Kidney tubule cell (primary cell): Measurements from ENCODE around the gene REEP3.

ENCODE experiments used
- DNase-seq: peaks from one replicate; pipeline ENCODE4 v3.0.0-alpha.2; 2018; ENCODE audit warnings: low spot score

The REEP3 gene

DNA sequence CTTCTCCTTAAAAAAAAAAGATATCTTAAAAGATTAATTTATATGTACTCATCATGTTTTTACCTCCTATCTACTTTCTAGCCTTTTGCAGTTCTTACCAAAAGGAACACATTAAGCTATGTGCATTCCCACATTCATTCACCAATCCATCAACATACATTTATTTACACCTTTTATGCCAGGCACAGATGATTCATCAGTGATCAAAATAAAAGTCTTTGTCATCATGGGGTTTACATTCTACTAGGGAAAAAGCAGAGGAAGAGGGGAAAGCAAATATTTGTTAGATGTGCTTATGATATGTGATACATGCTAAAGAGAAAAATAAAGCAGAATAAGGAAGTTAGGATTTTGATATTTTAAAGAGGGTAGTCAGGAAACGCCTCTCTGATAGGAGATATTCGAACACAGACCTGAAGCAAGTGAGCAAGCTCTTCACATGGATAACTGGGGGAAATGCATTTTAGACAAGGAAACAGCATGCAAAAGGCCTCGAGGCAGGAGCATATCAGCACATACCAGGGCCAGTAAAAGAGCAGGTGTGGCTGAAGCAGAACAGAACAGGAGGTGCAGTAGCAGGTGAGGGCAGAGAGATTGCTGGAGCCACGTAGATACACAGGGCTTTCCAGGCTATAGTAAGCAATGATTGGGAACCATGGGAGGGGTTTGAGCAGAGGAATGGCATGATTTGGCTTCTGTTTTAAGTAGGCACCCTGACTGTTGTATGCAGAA is 67.4 kb downstream of the REEP3 start:
- DNase-seq = peak; percentile 22

DNA sequence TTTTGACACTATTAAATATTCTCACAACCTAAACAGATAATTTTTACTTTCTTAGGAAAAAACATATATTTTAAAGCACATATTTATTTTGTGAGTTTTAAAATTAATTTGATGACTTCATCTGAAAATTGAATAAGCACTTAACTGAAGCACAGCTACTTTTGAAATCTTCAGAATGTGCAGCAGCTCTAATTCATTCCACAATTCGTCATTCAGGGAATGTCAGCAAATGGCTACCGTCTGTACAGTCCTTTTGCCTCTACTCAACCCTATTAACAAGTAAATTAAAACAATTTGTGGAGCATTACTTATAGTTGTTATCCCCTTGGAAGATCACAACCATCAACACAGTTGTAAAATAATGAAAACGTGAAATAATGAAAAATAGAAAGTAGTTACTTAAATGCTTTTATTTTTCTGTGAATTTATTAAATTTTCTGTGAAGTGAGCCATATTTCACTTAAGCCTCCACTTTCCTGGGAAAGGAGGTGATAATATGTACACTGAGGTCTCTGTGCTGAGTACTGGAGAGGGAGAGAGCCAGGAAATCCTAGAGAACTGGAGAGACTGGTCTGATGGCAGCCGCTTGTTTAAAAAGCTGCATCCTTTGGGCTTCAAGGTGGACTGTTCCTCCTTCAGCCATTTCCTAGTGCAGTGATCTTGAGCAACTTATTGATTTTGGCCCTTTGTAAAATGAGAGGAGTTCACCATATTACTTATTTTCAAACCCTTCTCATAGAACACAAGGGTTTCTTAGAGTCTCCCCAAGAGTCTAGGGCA is 70.6 kb downstream of the REEP3 start:
- DNase-seq = no peak

DNA sequence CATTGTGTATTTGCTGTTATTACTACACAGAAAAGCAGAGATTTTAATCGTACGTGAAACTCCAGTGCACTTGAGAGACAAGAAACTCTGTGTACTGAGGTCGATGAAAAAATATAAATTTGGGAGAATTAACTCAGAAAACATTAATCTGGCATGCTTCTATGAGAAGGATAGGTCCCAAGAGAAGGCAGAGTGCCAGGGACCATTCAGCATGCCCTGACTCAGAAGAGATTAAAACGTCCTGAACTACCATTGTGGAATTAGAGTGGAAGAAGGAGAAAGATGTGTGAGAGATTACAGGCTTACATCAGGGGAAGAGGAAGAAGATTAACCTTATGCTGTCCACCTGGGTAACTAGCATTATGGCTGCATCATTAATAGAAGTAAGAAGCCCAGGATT is 72.4 kb downstream of the REEP3 start:
- no peak for DNase-seq

DNA sequence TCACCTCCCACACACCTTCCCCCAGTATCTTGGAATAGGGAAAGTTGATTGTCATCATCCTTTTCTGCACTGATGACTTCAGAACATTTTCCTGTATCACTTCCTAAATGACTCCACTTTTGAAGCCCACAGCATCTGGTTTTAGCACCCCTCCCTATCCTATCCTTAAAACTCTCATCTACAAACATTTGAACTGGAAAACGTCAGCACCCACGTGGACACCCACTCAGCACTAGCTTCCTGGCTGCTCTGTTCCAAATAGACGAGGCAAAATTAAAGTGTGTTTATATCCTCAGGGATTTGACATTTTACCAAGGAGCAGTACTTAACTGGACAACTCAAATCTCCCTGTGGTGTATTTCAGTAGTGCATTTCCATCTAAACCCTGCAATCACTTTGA is 73.9 kb downstream of the REEP3 start:
- no peak for DNase-seq

DNA sequence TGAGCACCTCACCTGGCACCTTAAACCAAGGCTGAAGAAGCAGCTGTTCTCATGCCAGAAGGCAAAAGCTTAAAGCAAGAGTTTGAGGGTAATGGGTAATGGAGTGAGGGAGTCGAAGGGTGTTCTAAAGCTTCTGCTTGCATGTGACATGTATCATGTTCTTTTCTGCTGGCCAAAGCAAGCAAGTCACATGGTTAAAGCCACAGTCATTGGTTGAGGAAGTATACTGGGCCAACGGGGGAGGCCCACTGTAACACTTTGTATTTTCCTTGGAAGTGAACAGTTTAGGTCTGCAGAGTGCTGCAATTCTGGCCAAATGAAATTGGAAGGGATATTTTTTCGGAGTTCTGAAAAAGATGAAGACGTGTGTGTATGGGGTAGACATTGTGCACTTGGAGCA is 75.7 kb downstream of the REEP3 start:
- no peak for DNase-seq

DNA sequence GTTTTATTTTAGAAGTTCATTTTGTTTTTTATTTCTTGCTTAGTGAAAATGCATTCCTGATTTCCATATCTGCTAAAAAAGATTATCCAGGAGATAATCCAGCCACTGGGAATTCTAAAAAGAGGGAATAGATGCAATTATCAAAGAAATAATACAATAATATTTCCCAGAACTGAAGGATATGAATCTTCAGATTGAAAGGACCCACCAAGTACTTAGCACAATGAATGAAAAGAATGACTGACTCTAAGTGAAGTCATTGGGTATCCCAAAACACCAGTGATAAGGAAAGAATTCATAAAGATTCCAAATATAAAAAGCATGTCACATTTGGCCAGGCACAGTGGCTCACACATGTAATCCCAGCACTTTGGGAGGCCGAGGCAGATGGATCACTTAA is 79.3 kb downstream of the REEP3 start:
- DNase-seq = no peak

DNA sequence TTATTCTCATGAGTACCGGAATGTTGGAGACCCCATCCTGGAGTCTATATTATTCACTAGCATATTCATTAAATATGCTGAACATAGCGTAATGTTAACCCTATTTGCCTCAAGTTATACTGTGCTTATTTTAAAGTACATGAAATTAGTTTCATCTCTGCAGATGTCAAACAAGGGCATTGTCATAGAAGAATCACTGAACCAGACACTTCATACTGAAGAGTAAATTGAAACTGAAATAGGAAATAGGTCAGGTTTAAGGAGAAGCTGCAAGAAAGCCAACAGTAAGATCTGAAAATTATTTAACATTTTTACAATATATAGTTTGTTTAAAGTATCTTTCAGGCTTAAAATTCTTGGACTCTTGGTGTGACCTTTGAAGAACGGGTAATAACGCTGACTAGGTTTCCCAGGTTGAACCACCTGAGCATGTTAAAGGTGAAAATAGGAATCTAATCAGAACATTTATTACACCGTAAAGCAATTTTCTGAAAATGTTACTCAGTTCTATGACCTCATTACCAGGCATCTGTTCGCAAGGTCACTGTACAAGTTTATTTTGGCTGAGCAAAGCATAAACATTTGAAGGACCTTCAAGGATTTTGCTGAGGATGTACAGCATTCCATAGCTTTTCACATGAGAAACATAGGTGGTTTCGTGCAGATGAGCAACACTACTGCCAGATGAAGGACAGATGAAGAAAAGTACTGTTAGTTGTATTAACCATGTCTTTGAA is 82.7 kb downstream of the REEP3 start:
- DNase-seq = no peak

DNA sequence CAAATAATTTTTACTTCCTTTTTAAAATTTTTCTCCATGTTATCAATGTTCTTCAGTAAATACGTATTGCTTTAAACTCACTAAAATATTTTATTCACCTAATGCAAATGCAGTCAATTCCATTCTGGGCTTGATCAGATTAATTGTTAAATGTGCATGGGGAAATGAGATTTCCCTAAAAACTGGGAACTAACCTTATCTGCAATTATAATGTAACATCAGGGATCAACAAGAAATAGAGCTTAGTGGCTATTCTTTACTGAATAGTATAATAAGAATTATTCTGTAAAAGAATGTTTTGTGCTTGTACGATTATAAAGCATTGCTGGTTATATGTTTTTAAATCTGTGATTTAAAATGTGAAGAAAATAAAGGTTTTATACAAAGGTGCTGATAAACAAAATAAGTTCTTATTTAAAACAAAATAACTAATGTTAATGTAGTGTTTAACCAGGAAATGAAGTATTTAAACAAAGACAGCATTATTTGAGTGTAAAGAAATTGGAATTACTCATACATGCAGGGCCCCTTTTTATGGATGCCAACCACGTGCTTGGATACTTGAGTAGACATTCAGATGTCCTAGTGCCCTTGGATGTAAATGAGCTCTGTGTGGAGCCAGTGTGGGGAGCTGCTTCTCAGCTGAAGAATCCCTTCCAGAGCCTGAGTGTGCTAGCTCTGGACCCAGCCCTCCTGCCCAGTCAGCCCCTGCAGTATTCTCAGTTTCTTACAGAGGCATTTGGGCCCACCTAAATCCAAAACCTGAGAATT is 84.2 kb downstream of the REEP3 start:
- DNase-seq = peak; percentile 19

DNA sequence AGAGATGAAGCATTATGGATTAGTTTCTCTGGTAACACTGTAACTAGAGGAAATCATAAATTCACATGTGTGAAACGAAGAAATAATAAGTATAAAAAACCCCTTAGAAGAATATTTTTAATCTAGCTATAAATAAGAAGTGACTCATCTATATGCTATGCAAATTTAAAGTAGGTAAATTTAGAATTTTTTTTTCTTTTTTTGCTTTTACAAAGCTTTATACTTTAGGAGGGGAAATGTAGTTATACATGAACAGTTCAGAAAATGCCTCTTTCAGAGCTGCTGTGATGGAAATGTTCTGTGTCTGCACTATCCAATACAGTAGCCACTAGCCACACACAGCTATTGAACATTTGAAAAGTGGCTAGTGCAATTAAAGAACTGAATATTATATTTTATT is 87.3 kb downstream of the REEP3 start:
- DNase-seq = no peak

DNA sequence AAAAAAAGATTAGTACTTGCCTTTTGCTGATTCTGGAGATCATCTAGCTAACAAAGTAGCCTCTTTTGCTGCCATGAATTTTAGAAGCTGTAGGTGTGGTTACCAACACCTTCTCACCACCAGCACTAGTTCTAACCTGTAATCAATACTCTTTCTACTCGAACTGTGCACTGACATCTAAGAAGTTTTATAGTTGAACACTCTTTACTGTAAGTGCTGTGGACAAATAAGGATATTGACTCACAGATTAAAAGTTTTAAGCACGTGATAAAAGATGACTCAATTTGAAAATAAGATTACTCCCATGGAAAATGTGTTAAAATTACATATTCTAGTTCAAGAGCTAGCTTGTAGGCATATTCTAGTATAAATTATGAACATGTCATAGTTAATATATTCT is 89.9 kb downstream of the REEP3 start:
- DNase-seq = no peak

DNA sequence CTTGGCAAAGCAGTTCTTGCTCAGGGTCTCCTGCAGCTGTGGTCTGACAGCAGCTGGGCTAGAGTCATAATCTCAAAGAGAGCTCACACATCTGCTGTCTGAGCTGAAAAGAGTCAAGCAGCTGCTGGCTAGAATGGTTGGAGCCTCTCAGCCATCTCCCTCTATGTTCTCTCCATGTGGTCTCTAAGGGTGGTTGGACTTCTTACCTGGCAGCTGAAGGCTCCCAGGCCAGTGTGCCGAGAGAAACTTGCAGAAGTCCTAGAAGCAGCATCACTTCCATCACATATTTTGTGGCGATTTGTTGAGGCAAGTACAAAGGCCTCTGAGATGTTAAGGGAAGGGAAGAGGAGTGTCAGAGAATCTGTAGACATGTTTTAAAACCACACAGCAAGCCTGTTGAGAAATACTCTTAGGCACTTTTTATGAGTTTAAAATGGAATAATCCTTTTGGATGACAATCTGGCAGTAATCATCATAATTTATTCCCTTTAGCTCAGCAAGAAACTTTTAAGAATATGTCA is 93.2 kb downstream of the REEP3 start:
- no peak for DNase-seq

DNA sequence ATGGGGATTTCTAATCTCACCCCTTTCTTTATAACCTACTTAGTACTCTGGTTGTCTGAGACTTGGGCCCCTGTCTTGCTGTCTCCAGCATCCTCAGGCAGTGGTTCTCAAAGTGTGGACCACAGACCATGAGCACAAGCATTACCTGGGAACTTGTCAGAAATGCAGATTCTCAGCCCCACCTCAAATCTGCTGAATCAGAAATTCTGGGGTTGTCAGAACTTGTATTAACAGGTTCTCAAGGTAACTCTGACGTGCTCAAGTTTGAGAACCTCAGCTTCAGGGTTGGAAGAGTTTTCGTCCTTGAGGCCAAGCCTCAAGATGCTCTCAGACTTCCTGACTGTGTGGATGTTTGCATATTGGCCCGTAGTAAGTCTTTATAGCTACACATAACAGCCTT is 97.4 kb downstream of the REEP3 start:
- no peak for DNase-seq

DNA sequence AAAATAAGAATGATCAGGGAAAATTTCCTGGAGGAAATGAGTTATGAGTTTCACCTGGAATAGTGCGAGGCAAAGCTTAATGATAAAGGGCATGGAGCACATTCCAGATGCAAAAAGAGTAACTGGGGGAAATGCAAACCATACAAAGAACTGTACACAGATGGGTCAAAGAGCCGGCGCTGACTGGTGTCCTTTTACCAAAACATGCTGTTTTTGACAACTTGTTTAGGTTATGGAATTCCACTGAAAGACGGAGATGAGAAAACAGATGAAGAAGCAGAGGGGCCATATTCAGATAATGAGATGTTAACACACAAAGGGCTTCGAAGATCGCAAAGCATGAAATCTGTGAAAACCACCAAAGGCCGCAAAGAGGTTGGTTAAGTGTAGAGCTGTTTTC is 98.2 kb downstream of the REEP3 start:
- no peak for DNase-seq

DNA sequence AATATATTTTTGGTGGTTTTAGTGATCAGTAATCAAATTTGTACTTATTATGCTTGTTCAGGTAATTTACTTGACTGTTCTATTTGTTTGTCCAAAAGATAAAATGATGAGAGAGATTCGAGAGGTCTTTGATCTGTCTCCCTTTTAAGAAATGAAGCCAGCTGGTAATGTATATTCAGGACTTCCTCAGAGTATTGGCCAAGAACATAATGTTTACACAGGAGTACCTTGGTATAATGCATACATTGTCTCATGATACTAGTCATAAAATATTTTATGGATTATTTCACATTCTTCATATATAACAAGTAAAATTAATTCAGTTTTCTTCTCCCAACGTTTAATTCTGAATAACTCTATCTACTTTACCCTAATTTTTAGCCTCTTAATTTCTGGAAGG is 100.9 kb downstream of the REEP3 start:
- no peak for DNase-seq

DNA sequence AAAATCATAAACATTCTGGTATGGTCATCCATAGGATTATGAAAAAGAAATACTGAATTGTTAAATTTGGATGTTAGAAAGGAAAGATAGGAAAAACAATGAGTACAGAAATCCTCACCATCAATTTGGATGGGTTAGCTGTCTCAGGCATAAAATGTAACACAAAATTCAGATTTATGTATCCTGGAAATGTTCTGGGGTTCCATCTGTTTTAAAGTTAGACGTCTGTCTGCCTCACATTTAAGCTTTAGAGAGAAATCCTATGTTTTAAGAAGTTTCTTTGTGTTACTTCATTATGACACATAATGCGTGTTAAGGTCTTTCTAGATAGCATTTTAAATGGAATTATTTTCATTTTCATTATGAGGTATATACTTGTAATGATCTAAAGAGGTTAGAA is 103.5 kb downstream of the REEP3 start:
- DNase-seq = no peak

DNA sequence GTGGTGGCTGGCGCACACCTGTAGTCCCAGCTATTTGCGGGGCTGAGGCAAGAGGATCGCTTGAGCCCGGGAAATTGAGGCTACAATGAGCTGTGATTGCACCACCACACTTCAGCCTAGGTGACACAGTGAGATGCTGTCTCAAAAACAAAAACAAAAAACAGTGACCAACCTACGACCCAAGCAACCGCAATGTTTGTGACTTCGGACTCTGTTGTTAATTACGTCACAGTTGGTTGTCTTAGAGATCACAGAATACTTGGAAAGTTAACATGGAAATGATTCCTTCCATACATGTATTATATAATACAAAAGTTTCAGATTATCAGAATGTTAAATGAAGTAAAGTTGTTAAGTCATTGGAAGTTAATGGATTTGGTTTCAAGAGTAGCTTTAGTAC is 106.2 kb downstream of the REEP3 start:
- no peak for DNase-seq

DNA sequence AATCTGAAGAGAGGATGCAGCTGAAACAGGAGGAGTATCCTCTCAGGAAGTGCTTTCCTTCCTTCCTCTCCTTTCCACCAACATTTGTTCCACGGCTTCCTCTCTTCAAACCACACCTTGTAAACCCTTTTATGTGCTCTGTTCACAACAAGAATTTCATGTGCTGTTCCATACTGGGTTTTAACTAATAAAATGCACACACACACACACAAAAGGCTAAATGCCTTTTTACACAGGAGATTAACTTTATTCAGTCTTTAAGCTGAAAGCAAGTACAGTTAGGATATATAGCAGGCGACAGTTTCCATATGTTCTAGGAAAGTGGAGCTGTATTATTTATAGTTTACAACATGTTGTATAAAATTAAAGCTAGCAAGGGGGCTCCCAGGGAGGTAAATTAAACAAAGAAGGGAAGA is 106.7 kb downstream of the REEP3 start:
- no peak for DNase-seq

DNA sequence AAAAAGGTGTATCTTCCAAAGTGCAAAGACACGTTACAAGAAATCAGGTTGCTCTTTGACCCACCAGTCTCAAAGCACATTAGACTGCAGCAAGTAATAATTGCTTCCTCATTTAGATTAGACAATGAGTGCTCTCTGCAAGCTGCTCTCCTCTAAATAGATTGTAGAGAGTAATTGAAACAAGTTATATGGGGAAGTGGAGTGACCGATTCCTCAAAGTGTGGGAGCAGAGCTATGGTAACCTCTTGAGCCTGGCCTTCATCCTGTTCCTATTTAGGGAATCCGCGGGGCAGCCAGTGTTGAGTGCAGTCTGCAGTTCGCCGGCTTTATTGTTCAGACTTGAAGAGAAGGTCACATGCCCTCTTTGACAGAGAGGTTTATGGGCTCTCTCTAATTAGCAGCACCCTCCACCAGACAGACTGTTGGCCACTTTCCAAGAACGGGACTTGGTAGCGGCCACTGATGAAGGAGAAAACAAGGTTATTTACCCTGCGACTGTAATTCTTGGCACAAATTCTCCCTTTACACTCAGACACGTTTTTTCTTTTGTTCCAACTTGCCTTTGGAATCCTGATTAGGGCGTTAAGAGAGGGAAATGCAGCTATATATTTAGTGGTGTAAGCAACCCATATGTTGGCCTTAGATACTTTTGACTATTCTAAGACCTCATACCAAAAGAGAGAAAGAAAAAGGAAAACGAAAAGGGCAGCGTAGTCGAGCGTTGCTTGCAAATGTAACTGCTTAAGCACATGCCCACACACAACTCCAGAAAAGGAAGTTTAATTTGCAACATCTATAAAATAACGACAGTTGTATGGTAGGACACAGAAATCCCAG is 107.5 kb downstream of the REEP3 start:
- peak; percentile 33 for DNase-seq

DNA sequence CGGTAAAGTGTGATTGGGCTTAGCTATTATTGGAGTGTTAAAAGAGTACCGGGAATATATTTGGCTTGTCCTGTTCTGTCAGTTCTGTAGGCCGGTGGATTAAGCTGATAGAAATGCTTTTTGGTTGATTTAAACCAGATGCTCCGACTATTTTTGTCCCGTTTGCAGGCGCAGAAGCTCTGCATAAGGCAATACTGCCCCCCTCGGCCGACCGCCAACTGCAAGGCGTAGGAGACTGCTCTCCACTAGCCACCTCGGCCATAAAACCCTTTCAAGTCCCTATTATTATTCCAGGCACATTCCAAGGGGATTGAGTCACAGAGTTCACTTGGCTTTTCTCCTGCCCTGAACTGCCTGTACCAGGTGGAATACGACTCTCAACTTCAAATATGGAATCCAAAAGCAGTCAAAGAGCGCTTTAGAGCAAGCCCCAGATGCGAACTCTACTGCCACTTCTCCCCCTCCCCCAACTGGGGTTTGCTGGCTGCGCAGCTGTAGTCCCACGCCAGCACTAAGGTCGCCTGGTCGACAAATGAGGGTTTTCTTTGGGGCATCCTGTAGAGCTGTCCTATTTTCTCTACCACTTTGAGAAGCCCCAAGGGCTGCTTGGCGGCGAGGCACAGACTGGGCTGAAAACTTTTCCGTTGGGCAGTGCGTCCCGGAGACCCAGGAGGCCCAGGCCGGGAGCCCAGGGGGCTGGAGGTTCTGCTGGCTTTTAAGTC is 108.3 kb downstream of the REEP3 start:
- DNase-seq = peak; percentile 99
